A673 (cell line): Measurements from ENCODE around the gene LAMP5. TPM values are rescaled to one million over a fixed set of nuclear protein-coding genes. Genes with fewer than 3 reads are reported as not detected.

Experiments used
- BruUV-seq: library from RNA; stranded (reverse); fragments of 400-500 nt; replicated peaks from 2 replicates; lab custom pipeline; 2021; lab: Mats Ljungman, UMichigan
- CTCF ChIA-PET: fragments of 300-600 bp; sonication (Branson Sonifier 250); formaldehyde crosslinking; loops from one replicate; lab custom pipeline; 2022; ENCODE audit warnings: antibody characterized with exemption; lab: Charles Lee
- POLR2A ChIA-PET: fragments of 300-600 bp; sonication (Branson Sonifier 250); formaldehyde crosslinking; loops from one replicate; lab custom pipeline; 2022; ENCODE audit warnings: antibody characterized with exemption; ENCODE audit not compliant: low non-redundant PET; lab: Charles Lee
- DNase-seq: peaks from one replicate; pipeline ENCODE4 v3.0.0-alpha.2; 2015; ENCODE audit warnings: low spot score
- H3K27ac ChIP-seq: fragments of 200-600 bp; sonication (generic); 2 replicates; pipeline ENCODE4 v1.5.1; 2016; ENCODE audit warnings: mixed run types, low read depth, mild to moderate bottlenecking, mixed read lengths, antibody characterized with exemption, low read length; ENCODE audit not compliant: poor library complexity, severe bottlenecking
- H3K27me3 ChIP-seq: fragments of 200-600 bp; sonication (generic); replicated peaks from 2 replicates; pipeline ENCODE4 v1.6.1; 2017; ENCODE audit warnings: mixed run types, low read depth, mild to moderate bottlenecking, mixed read lengths, antibody characterized with exemption, low read length; ENCODE audit not compliant: insufficient read depth, poor library complexity
- H3K36me3 ChIP-seq: fragments of 200-600 bp; sonication (generic); 2 replicates; pipeline ENCODE4 v1.6.1; 2016; ENCODE audit warnings: mixed run types, mild to moderate bottlenecking, mixed read lengths, antibody characterized with exemption, low read length; ENCODE audit not compliant: insufficient read depth, poor library complexity, severe bottlenecking
- H3K4me1 ChIP-seq: fragments of 200-600 bp; sonication (generic); 2 replicates; pipeline ENCODE4 v1.6.1; 2017; ENCODE audit warnings: mixed run types, mild to moderate bottlenecking, mixed read lengths, antibody characterized with exemption, low read length; ENCODE audit not compliant: insufficient read depth, poor library complexity, severe bottlenecking
- H3K4me3 ChIP-seq: fragments of 200-600 bp; sonication (generic); 2 replicates; pipeline ENCODE4 v1.5.1; 2016; ENCODE audit warnings: low read depth, mixed run types, mild to moderate bottlenecking, mixed read lengths, low read length; ENCODE audit not compliant: poor library complexity, severe bottlenecking
- H3K9me3 ChIP-seq: fragments of 200-600 bp; sonication (generic); 2 replicates; pipeline ENCODE4 v1.6.1; 2016; ENCODE audit warnings: mixed run types, low read depth, mild to moderate bottlenecking, mixed read lengths, antibody characterized with exemption, low read length; ENCODE audit not compliant: poor library complexity, severe bottlenecking
- CTCF ChIP-seq: fragments of 300-800, 200-600 bp; sonication (generic); conservative IDR thresholded peaks from 2 replicates; pipeline ENCODE4 v1.5.1; 2017; ENCODE audit warnings: low read depth, mild to moderate bottlenecking, antibody characterized with exemption, low read length, moderate library complexity, mixed read lengths
- EZH2 ChIP-seq: fragments of 200-600 bp; sonication (generic); IDR thresholded peaks from 2 replicates; pipeline ENCODE4 v1.6.1; 2017; ENCODE audit warnings: borderline replicate concordance, low read depth, mild to moderate bottlenecking, mixed read lengths, antibody characterized with exemption, low read length; ENCODE audit not compliant: poor library complexity, severe bottlenecking
- intact Hi-C: fragments of 100-400 bp; cut with micrococcal nuclease; formaldehyde crosslinking; loops from one replicate; pipeline ENCODE4 v1.10.0; 2022; ENCODE audit not compliant: unreplicated experiment
- total RNA-seq: library from RNA; stranded (reverse); gene quantifications from 2 replicates; pipeline ENCODE4 v1.2.3, GENCODE V29; 2021

LAMP5 gene
- total RNA-seq, 1 experiment from 2014 or later: not detected

GRCh38 chr20:9480066-9480465 is 34.3 kb upstream of the LAMP5 start:
- DNase-seq: peak; percentile 67
- Histone ChIP-seq H3K4me3 (no peak overlapping the region), H3K27ac (no peak overlapping the region), H3K9me3 (no peaks in the 10 kb centered on the region), H3K27me3 (peaks cover 8% of the 10 kb centered on the region), H3K4me1 (peaks cover 4% of the 10 kb centered on the region), H3K36me3 (no peaks in the 10 kb centered on the region)
- intact Hi-C loops: no loop called here
- POLR2A ChIA-PET: no interaction called here
- CTCF ChIA-PET: no interaction called here
- BruUV-seq: no TSS peak
- TF ChIP-seq EZH2 (no peak), CTCF (no peak)

GRCh38 chr20:9482180-9482579 is 32.2 kb upstream of the LAMP5 start:
- no peaks in the 10 kb centered on the region for H3K9me3 ChIP-seq
- H3K4me1 ChIP-seq: peaks cover 4% of the 10 kb centered on the region
- intact Hi-C loops: no loop called here
- TF ChIP-seq CTCF: no peak
- no peak for TF ChIP-seq EZH2
- CTCF ChIA-PET: no interaction called here
- peaks cover 7% of the 10 kb centered on the region for H3K27me3 ChIP-seq
- no peak overlapping the region for H3K27ac ChIP-seq
- no peaks in the 10 kb centered on the region for H3K36me3 ChIP-seq
- DNase-seq: no peak
- no TSS peak for BruUV-seq
- H3K4me3 ChIP-seq: no peak overlapping the region
- POLR2A ChIA-PET: no interaction called here

- no peak for TF ChIP-seq EZH2
- TF ChIP-seq CTCF: no peak
- no TSS peak for BruUV-seq
- Histone ChIP-seq H3K4me1 (peaks cover 11% of the 10 kb centered on the region), H3K4me3 (no peak overlapping the region), H3K36me3 (no peaks in the 10 kb centered on the region), H3K27ac (no peak overlapping the region), H3K9me3 (no peaks in the 10 kb centered on the region), H3K27me3 (no peaks in the 10 kb centered on the region)
- POLR2A ChIA-PET: no interaction called here
- DNase-seq: no peak
- intact Hi-C loops: no loop called here
- CTCF ChIA-PET: no interaction called here
Measured at GRCh38 chr20:9483131-9483530, 31.3 kb upstream of the LAMP5 start.
